Eye (tissue), 1 donor: ENCODE results near the gene COL23A1.
"Not testable (repeated sequence)": the region's sequence is repeated elsewhere in the genome, so short reads cannot be mapped to it uniquely, and the experiment has no call there.

Source experiments
- DNase-seq: peaks from one replicate; pipeline ENCODE4 v3.0.0-alpha.2; 2015

The COL23A1 gene

DNA sequence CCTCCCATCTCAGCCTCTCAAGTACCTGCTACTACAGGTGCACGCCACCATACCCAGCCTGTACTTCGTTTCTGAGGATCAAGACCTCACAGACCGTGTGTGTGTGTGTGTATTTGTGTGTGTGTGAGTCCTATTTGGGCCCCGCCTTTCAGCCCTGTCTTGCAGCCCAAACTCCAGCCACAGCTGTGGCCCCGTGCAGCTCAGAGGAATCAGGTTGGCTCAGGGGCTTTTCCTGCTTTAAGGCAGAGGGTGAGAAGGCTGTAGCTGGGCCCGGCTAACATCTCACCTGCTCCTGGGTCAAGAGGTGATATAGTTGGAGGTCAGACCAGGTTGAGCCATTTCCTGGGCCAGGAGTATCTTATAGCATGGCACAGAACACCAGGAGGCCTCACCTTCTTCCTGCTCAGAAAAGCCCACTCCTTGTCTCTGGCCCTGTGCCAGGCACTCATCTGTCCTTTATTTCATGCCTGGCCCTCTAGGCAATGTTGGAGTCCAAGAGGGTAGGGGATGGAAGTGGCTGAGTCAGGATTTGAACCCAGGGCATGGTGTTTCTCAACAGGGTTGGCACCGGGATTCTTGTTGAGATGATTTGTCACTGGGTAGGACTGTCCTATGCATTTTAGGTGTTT lies 356.0 kb downstream of the COL23A1 start:
- DNase-seq, result no peak

GRCh38 chr5:178232920-178233429 lies 357.2 kb downstream of the COL23A1 start:
- peak; percentile 23 for DNase-seq

DNA sequence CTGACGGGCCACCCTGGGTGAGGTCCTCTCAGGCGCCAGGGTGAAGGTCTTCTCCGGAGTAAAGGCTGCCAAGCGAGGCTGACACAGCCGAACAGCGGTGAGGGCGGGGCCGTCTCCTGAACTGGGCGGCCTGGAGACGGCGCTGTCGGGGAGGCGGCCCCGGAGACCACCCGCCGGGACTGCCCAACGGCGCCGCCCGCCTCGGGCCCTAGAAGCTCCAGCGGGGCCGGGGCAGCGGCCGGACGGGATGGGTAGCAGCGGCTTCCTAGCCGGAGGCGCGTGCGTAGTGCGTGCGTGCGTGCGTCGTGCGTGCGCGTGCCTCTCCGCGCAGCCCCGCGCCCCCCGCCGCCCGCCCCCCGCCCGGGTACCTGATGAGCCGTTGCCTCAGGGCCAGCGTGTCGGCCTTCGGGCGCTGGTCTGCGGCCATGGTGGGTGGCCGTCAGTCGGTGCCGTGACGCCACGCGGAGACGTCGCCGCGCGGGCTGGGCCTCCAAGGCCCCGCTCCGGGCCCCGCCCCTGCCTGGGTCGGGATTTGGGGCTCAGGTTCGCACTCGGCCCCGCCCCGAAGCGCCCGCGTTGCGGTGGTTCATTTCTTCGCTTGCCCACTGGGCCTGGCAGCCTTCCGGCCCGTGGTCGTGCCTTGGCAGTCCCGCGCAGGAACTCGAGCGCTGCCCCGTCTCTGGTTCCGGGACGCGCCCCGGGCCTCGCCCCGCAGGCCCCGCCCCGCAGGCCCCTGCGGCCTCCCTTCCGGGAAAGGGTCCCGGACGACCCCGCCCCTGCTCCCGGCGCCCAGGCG lies 357.9 kb downstream of the COL23A1 start, which contains the start of gene PHYKPL:
Gene PHYKPL, minus strand, starts transcription at position 679 of the 796 bp plus-strand sequence. Its CDS starts 252 bp downstream, at position 427.
- DNase-seq, result peak; percentile 87

DNA sequence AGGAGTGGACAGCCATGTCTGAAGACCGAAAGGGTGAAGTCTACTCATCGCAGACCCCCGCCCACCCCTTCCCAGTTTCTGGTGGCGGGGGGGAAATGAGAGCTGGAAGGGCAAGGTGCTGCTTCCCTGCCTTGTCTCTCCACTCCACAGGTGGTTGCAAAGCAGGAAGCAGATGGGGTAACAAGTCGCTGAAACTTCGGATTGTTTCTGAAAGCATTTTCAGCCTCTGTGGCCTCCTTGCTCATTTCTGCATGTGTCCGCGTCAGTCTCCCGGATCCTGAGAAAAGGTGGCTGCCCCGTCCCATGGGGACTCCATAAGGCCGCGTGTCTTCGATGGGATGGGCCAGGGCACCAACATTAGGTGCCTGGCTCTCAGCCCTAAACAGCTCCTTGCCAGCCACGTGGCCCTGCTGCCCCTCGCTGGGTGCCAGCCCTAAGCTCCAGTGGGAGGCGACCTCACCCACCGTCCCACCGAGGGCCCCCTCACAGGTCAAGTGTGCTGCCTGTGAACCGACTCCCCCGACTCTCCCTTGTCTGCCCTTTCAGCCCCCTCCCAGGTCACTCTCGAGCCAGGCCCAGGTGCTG lies 358.6 kb downstream of the COL23A1 start:
- no peak for DNase-seq

DNA sequence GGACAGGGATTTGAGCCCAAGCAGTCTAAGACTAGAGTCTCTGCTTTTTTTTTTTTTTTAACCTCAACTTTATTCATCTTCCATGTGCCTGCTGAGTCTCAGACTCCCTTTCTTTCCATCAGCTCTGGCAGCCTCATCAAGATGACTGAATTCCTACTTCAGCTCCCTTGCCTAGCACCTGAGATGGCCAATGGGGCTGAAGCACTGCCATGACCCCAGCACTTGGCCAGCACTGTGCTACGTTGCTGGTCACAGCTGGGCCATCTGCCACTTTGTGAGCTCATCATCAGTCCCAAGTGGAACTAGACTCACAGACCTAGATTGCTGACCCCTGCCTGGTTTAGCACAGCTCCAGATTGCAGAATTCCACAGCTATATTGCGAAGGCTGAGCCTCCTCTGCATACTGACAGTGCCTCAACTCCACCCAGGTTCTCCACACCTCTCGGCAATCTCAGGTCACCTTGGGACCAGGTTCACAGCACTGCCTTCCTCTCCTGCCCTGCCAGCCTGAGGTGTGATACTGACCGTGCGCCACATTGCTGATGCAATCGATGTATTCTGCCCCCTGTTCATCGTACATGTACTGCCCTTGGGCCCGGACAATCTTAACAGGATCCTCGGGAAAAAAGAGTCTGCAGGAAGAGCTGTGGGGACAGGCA lies 359.2 kb downstream of the COL23A1 start:
- DNase-seq, result no peak

DNA sequence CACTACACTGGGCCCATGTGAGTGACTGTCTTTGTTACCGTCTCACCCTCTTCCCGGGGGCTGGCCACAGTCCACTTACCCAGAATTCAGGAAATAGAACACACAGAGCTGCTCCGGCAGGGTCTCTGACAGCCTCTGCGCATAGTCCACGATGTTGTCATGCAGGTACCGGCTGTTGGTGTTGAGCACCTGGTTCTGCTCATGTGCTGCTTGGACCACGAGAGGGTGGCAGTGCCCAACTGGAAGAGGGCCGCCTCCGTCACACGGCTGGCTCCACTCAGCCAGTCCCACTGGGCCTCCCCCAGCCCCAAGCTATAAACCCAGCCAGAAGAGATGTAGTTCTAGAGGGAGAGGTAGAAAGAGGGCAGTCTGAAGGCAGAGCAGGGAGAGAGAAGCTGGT lies 360.3 kb downstream of the COL23A1 start:
- DNase-seq, result no peak

- not testable (repeated sequence) for DNase-seq
Observed at GRCh38 chr5:178229111-178229510, 361.1 kb downstream of the COL23A1 start.

DNA sequence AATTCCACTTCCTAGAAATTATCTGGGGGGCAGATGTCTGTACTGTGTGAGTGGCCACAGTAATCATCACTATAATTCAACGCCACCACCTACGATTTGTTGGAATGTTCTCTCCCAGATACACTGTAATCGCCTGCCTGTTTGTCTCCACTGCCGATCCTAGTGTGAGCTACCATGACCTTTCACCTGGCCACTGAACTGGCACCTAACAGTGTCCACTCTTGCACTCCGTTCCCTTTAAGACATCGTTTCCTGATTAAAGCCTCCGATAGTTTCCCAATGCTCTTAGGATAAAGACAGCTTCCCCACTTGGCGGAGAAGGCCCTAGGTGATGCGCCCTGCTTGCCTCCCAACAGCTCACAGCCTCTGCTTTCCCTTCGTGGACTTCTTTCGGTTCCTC lies 361.6 kb downstream of the COL23A1 start:
- DNase-seq, result no peak

DNA sequence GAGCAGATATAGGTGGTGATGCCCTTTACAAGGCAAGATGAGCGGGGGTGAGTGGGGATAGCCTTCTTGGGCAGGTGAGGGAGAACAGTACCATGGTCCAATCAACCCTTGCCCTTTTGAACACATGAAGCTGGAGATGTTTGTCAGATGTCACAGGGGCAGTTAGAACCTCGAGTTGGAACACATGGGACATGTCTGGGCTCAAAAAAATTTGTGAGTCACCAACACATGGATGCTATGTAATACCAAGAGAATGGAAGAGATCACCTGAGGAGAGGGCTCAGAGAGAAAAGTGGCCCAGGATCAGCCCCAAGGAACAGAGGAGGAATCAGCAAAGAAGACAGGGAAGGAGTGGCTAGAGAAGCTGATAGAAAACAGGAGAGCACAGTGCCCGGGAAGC lies 362.3 kb downstream of the COL23A1 start:
- DNase-seq, result no peak

- DNase-seq, result no peak
Observed at GRCh38 chr5:178227138-178227659, 363.0 kb downstream of the COL23A1 start.

DNA sequence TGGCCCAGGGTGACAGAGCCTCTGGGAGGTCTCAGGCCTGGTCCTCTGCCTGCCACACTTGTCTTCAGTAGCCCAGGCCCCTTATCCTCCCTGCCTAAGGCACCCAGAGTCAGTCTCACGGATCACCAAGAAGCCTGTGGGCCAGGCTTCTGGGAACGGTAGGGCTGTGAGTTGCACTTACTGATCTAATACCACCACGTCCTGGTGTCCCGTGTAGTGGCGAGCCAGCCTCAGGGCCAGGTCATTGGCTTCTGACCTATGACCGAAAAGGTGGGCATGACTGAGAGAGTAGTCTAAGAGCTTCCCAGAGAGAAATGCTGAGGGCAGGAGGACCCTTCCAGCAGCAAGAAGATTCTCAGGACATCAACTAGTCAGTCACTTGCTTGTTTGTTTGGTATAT lies 365.0 kb downstream of the COL23A1 start:
- DNase-seq, result no peak

DNA sequence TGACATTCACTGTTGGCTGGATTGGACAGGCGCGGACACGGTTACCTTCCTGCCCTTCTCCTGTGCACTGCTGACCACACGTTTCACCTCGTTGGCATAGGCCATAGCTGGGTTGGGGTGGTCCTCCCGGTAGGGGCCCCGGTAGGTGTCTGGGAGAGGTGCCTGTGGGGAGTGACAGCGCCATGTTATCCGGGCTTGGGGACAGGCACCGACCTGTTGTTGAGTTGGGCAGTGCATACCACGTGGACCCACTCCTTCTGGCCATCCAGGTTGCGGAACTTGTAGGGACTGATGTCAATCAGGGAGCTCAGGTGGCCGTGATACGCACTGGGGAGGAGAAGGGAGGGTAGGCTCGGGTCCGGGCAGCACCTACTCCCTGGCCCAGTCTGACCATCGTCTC lies 365.8 kb downstream of the COL23A1 start:
- DNase-seq, result no peak

GRCh38 chr5:178223828-178224335 lies 366.3 kb downstream of the COL23A1 start:
- DNase-seq, result peak; percentile 67

DNA sequence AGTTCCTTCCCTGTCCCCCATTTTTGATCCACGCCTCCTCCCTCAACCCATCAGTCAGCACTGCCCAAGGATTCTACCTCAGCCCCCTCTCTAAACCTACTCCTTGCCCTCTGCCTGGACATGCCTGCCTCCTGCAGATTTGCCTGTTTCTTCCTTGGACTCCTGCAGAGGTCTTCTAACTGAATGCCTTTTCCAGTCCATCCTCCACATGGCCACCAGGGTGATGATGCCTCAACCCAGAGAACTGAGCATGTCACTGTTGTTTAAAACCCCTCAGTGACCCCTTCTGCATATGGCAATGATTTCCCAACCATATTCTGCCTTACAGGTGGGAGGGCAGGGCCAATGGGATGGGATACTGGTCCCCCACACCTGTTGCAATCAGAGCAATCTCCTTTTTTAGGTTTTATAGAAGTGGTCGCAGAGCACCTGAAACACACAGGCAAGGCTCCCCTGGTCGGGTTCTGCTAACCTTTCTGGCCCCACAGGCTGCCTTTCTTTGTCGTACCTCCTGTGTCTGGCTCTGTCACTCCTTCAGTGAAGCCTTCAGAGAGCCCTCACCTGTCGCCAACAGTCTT lies 366.9 kb downstream of the COL23A1 start:
- no peak for DNase-seq

GRCh38 chr5:178222292-178222691 lies 367.9 kb downstream of the COL23A1 start:
- DNase-seq, result no peak

DNA sequence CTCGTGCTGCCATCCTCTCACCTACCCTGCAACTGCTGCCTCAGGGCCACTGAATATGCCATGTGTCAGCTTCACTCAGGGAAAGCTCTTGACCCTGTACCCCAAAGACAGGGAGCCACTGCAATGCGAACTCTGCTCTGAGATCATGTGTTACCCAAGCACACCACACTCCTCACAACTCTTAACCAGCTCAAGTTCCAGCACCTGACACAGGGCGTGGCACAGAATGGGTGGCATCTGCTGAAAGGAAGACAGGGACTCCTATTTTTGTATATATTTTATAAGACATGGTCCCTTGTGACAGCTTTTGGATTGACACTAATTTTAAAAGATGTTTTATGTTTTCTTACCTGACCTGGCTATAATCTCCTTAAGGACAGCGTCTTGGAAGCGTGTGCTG lies 368.3 kb downstream of the COL23A1 start:
- no peak for DNase-seq

DNA sequence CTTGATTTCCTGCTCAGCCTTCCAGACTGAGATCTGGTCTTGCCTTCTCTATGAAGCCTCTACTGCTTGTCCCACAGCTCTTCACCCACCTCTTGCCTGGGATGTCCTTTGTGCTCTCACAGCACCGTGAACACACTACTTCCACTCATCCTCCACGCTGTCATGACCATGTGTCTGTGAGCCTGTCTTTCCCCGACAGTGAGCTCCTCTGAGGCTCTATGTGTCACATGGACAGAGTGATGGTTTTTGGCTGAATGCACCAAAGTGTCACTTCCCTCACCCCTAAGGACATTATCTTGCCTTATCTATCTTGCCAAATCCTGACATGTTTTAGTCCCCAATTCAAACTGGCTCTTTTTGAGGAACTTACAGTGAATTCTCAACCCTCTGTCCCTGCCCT lies 368.9 kb downstream of the COL23A1 start:
- DNase-seq, result no peak

- DNase-seq, result no peak
Observed at GRCh38 chr5:178218827-178219226, 371.4 kb downstream of the COL23A1 start.

GRCh38 chr5:178218237-178218776 lies 371.9 kb downstream of the COL23A1 start:
- no peak for DNase-seq

GRCh38 chr5:178216779-178217178 lies 373.4 kb downstream of the COL23A1 start:
- no peak for DNase-seq

GRCh38 chr5:178216088-178216534 lies 374.1 kb downstream of the COL23A1 start:
- DNase-seq, result no peak
